Measurements from ENCODE around the gene ZNF124.

The ZNF124 gene

DNA sequence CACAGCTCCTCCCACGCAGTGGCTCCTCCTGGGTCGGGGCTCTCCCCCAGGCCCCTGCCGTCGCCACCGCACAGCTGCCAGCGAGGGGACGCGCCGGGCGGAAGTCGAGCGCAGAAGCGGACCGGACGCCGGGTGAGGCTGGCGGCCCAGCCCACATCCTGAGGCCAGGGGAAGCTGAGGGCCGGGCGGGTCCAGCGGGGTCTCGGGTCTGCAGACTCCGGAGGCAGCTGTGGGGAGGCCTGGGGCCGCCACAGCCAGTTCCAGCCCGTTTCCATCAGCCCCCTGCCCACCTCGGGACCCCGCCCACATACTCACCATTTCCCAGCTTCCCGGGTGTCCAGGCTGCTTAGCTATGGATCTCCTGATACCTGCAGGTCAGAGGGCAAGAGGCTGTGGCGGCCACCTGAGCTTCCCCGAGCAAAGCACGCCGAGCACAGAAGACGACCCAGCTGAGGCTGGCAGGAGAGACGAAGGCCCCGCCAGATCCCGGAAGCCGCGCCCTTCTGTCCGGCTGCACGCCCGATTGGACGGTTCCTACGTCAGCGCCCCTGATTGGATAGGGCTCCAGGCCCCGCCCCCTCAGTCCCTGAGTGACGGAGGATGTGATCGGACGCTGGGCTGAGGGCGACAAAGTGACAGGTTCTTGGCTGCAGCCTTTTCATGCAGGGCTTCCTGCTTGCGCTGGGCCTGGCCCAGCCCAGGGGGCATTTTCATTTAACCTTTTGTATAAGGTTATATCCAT, 38.7 kb upstream of the ZNF124 start:
- peak; percentile 84 for DNase-seq (ENCODE audit: low read depth)
- H3K4me3 ChIP-seq (ENCODE audit: control insufficient read depth, low read depth, low read length): peak overlapping the region; percentile 90
- TF ChIP-seq, protein P1, sequence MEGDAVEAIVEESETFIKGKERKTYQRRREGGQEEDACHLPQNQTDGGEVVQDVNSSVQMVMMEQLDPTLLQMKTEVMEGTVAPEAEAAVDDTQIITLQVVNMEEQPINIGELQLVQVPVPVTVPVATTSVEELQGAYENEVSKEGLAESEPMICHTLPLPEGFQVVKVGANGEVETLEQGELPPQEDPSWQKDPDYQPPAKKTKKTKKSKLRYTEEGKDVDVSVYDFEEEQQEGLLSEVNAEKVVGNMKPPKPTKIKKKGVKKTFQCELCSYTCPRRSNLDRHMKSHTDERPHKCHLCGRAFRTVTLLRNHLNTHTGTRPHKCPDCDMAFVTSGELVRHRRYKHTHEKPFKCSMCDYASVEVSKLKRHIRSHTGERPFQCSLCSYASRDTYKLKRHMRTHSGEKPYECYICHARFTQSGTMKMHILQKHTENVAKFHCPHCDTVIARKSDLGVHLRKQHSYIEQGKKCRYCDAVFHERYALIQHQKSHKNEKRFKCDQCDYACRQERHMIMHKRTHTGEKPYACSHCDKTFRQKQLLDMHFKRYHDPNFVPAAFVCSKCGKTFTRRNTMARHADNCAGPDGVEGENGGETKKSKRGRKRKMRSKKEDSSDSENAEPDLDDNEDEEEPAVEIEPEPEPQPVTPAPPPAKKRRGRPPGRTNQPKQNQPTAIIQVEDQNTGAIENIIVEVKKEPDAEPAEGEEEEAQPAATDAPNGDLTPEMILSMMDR (conservative IDR thresholded peaks at IDR 0.05; ENCODE audit: control insufficient read depth, insufficient read depth, low read depth, low read length): no peak

GRCh38 chr1:247210062-247210375, 38.2 kb upstream of the ZNF124 start:
- peak; percentile 4 for DNase-seq (ENCODE audit: low read depth)
- TF ChIP-seq, protein P1 (conservative IDR thresholded peaks at IDR 0.05; ENCODE audit: control insufficient read depth, insufficient read depth, low read depth, low read length): no peak
- peak overlapping the region; percentile 90 for H3K4me3 ChIP-seq (ENCODE audit: control insufficient read depth, low read depth, low read length)

- H3K4me3 ChIP-seq (ENCODE audit: control insufficient read depth, low read depth, low read length): peak overlapping the region; percentile 90
- no peak for DNase-seq (ENCODE audit: low read depth)
- TF ChIP-seq, protein P1 (conservative IDR thresholded peaks at IDR 0.05; ENCODE audit: control insufficient read depth, insufficient read depth, low read depth, low read length): no peak
Measured at GRCh38 chr1:247209396-247209795, 37.6 kb upstream of the ZNF124 start.

- no peak for DNase-seq (ENCODE audit: low read depth)
- TF ChIP-seq, protein P1 (conservative IDR thresholded peaks at IDR 0.05; ENCODE audit: control insufficient read depth, insufficient read depth, low read depth, low read length): no peak
- H3K4me3 ChIP-seq (ENCODE audit: control insufficient read depth, low read depth, low read length): no peak overlapping the region
Measured at GRCh38 chr1:247204177-247204647, 32.4 kb upstream of the ZNF124 start.

DNA sequence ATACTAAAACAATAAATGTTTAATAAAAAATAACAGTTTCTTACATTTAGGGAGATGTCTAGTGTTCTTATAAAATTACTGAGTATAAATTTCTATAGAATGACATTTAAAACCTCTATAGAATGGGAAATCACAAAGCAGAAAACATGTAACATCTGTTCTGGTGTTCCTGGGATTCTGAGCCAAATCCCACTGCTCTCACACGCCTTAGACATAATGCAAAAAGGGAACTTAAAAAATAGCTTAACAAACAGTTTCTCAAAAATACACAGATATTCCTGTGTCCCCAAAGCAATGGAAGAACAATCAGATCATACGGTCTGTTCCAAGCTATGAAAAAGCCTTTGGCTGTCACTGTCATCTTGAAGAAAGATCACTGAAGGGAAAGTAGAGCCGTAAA, 27.0 kb upstream of the ZNF124 start:
- no peak overlapping the region for H3K4me3 ChIP-seq (ENCODE audit: control insufficient read depth, low read depth, low read length)
- TF ChIP-seq, protein P1 (conservative IDR thresholded peaks at IDR 0.05; ENCODE audit: control insufficient read depth, insufficient read depth, low read depth, low read length): no peak
- DNase-seq (ENCODE audit: low read depth): no peak

- no peak overlapping the region for H3K4me3 ChIP-seq (ENCODE audit: control insufficient read depth, low read depth, low read length)
- TF ChIP-seq, protein P1 (conservative IDR thresholded peaks at IDR 0.05; ENCODE audit: control insufficient read depth, insufficient read depth, low read depth, low read length): no peak
- DNase-seq (ENCODE audit: low read depth): no peak
Measured at GRCh38 chr1:247193958-247194357, 22.1 kb upstream of the ZNF124 start.

All from fibroblast of mammary gland (primary cell).